ENCODE data around the gene TMPRSS3. TPM values are rescaled to one million over a fixed set of nuclear protein-coding genes. Genes with fewer than 3 reads are reported as not detected.
A peak's percentile ranks its signal among the peaks of the same experiment; 100 is the strongest.

Gene TMPRSS3
- polyA plus RNA-seq, 2 of the 4 experiments (the other 2 are of a cell fraction) = 0.10 to 0.12 TPM

DNA sequence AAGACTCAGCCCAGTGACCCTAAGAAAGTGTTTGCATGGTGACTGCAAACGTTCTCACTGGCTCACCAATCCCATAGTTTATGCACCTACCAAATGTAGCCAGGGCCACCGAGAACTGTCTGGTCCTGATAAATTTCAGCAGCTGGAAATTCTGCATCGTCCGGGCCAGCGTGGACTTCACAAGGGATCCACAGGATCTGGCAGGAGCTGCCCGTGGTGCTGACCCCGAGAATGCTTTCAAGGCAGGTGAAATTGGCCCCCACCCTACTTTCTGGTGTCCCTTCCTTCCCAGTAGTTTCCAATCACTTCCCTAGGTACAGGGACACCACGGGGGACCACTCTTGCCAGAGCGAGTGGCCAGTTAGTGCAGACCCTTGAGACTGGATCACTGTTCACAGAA lies 34.0 kb upstream of the TMPRSS3 start:
- no peaks in the 10 kb centered on the region for H3K4me1 ChIP-seq
- DNase-seq (ENCODE audit: low read depth in 1 of 2, low spot score in 1 of 2) = no peak
- no peak overlapping the region for H3K4me2 ChIP-seq
- no peak for FAIRE-seq
- H3K9me3 ChIP-seq = 0 out of 3 replicates have a peak, but pooled peaks cover 9% of the 10 kb centered on the region
- ChIA-PET CTCF (interaction anchor here (0.6 kb wide), 1 partner anchor 8 kb away, joined by 3 read pairs; no protein-coding TSS in a partner anchor), POLR2A (no interaction called here)
- peak; percentile 62; the same call in 1 of the 2 replicates for TF ChIP-seq REST (IDR thresholded peaks at IDR 0.05)
- TF ChIP-seq EHF (CRISPR knock-in tag; IDR thresholded peaks at IDR 0.05) = no peak
- no peak for TF ChIP-seq HDAC2 (IDR thresholded peaks at IDR 0.05)
- TF ChIP-seq HES2 (IDR thresholded peaks at IDR 0.05) = no peak
- no peak for TF ChIP-seq FOSB (CRISPR knock-in tag; IDR thresholded peaks at IDR 0.05)
- no peak overlapping the region for H3K27ac ChIP-seq
- H3K4me3 ChIP-seq = no peak overlapping the region
- 38% methylated on average over 7 of the region's 9 CpGs for WGBS (ENCODE audit: missing lambda C conversion rate)
- no peak for ATAC-seq

- CTCF ChIA-PET = interaction anchor here (0.6 to 2.2 kb wide), 4 partner anchors 11 to 237 kb away, joined by 3 to 8 read pairs (median 3); no protein-coding TSS in a partner anchor
- no peak for TF ChIP-seq MAFK (IDR thresholded peaks at IDR 0.05; ENCODE audit: partially characterized antibody)
- TF ChIP-seq CBX2 (IDR thresholded peaks at IDR 0.05; ENCODE audit: borderline replicate concordance, low read depth) = no peak
- no peak for TF ChIP-seq TFCP2L1 (CRISPR knock-in tag; IDR thresholded peaks at IDR 0.05)
- TF ChIP-seq MAZ (IDR thresholded peaks at IDR 0.05; ENCODE audit: borderline replicate concordance, low read depth, low read length) = no peak
- TF ChIP-seq JUN (IDR thresholded peaks at IDR 0.05) = no peak
- TF ChIP-seq NPAS2 (CRISPR knock-in tag; IDR thresholded peaks at IDR 0.05; ENCODE audit: borderline replicate concordance) = no peak
- TF ChIP-seq HOXB5 (CRISPR knock-in tag; IDR thresholded peaks at IDR 0.05) = no peak
- TF ChIP-seq ZC3H11A (IDR thresholded peaks at IDR 0.05) = no peak
- no peak for TF ChIP-seq RNF2 (IDR thresholded peaks at IDR 0.05; ENCODE audit: borderline replicate concordance, low read depth)
- TF ChIP-seq FOSB (CRISPR knock-in tag; IDR thresholded peaks at IDR 0.05) = no peak
- no peak for TF ChIP-seq SREBF2 (IDR thresholded peaks at IDR 0.05)
- TF ChIP-seq REST (IDR thresholded peaks at IDR 0.05) = no peak
- no peak for TF ChIP-seq HEYL (CRISPR knock-in tag; IDR thresholded peaks at IDR 0.05)
- TF ChIP-seq, protein P1, sequence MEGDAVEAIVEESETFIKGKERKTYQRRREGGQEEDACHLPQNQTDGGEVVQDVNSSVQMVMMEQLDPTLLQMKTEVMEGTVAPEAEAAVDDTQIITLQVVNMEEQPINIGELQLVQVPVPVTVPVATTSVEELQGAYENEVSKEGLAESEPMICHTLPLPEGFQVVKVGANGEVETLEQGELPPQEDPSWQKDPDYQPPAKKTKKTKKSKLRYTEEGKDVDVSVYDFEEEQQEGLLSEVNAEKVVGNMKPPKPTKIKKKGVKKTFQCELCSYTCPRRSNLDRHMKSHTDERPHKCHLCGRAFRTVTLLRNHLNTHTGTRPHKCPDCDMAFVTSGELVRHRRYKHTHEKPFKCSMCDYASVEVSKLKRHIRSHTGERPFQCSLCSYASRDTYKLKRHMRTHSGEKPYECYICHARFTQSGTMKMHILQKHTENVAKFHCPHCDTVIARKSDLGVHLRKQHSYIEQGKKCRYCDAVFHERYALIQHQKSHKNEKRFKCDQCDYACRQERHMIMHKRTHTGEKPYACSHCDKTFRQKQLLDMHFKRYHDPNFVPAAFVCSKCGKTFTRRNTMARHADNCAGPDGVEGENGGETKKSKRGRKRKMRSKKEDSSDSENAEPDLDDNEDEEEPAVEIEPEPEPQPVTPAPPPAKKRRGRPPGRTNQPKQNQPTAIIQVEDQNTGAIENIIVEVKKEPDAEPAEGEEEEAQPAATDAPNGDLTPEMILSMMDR (IDR thresholded peaks at IDR 0.05) = no peak
- H3K4me2 ChIP-seq = no peak overlapping the region
- DNase-seq (ENCODE audit: low read depth in 1 of 2, low spot score in 1 of 2) (no peak), FAIRE-seq (no peak), ATAC-seq (no peak)
- H3K9me3 ChIP-seq = 0 out of 3 replicates have a peak, but pooled peaks cover 9% of the 10 kb centered on the region
- POLR2A ChIA-PET = no interaction called here
- 60% methylated on average over 1 of the region's 1 CpG for WGBS (ENCODE audit: missing lambda C conversion rate)
- H3K4me3 ChIP-seq = no peak overlapping the region
- no peaks in the 10 kb centered on the region for H3K4me1 ChIP-seq
- H3K27ac ChIP-seq = no peak overlapping the region
Observed at GRCh38 chr21:42429021-42429420, 33.2 kb upstream of the TMPRSS3 start.
